Activated naive CD4-positive, alpha-beta T cell treated with anti-CD3 and anti-CD28 coated beads, Interleukin-2, amount 10 ng/mL, durations not matched to agents 7 days and 5 days (primary cell): ENCODE results near the gene MCU.

Experiments used
- CTCF ChIA-PET: fragments of 350-600 bp; sonication (Branson Sonifier 250); formaldehyde crosslinking; loops from one replicate; lab custom pipeline; 2021; ENCODE audit warnings: antibody characterized with exemption; lab: Charles Lee
- DNase-seq: peaks from one replicate; pipeline ENCODE4 v3.0.0-alpha.2; 2020
- H3K27ac Mint-ChIP-seq: one replicate; pipeline ENCODE4 v1.8.0; 2021; ENCODE audit warnings: mild to moderate bottlenecking, moderate library complexity, mixed read lengths
- H3K27me3 Mint-ChIP-seq: one replicate; pipeline ENCODE4 v1.8.0; 2021; ENCODE audit warnings: mild to moderate bottlenecking, mixed read lengths
- H3K36me3 Mint-ChIP-seq: one replicate; pipeline ENCODE4 v1.8.0; 2021; ENCODE audit warnings: mixed read lengths
- H3K4me1 Mint-ChIP-seq: one replicate; pipeline ENCODE4 v1.8.0; 2021; ENCODE audit warnings: mixed read lengths
- H3K4me3 Mint-ChIP-seq: one replicate; pipeline ENCODE4 v1.8.0; 2021; ENCODE audit warnings: mild to moderate bottlenecking, moderate library complexity, mixed read lengths
- H3K9me3 Mint-ChIP-seq: one replicate; pipeline ENCODE4 v1.8.0; 2021; ENCODE audit warnings: mixed read lengths

MCU gene

DNA sequence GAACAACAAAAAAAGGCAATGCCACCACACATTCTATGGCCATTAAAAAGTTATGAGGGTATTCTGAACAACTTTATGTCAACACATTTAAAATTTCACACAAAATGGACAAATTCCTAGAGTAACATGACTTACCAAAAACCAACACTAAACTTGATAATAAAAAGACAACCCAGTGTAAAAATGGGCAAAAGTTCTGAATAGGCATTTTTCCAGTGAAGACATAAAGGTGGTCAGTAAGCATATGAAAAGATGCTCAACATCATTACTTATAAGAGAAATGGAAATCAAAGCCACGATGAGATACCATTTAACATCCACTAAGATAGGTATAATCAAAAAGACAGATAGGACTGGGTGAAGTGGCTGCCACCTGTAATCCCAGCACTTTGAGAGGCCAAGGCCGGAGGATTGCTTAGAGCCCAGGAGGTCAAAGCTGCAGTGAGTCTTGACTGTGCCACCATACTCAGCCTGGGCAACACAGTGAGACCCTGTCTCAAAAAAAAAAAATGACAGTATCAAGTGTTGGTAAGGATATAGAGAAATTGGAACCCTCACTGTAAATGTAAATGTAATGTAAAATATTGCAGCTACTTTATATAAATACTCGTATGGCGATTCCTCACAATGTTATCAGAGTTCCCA is 130.5 kb downstream of the MCU start:
- CTCF ChIA-PET: interaction anchor here (0.7 to 1.5 kb wide), 2 partner anchors 448 to 457 kb away, joined by 3 to 5 read pairs; no protein-coding TSS in a partner anchor
- Mint-ChIP-seq H3K4me3 (no peak overlapping the region), H3K27ac (no peak overlapping the region)

DNA sequence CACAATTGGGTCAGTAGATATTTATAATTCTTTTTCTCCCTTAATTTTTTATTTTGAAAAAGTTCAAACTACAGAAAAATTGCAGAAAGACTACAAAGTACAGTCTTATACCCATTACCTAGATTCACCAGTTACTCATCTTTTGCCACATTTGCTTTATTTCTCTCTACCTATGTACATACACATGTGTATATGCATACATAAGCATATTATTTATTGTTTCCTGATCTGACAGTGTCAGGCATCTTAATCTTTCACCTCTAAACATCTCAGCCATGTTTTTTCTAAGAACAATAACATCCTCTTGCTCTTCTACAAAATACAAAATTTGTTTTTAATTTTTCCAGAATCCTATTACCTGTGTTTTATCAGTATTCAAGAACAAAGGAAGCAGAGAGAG is 133.2 kb downstream of the MCU start:
- DNase-seq: no peak
- no peak overlapping the region for H3K27ac Mint-ChIP-seq
- no peaks in the 10 kb centered on the region for H3K9me3 Mint-ChIP-seq
- CTCF ChIA-PET: no interaction called here
- no peaks in the 10 kb centered on the region for H3K4me1 Mint-ChIP-seq
- no peaks in the 10 kb centered on the region for H3K27me3 Mint-ChIP-seq
- peaks cover 2% of the 10 kb centered on the region for H3K36me3 Mint-ChIP-seq
- H3K4me3 Mint-ChIP-seq: no peak overlapping the region

More for the DNA sequence above, 130.5 kb downstream of the MCU start:
- Mint-ChIP-seq H3K9me3 (no peaks in the 10 kb centered on the region), H3K27me3 (no peaks in the 10 kb centered on the region), H3K4me1 (no peaks in the 10 kb centered on the region), H3K36me3 (peaks cover 2% of the 10 kb centered on the region)
- DNase-seq: no peak

DNA sequence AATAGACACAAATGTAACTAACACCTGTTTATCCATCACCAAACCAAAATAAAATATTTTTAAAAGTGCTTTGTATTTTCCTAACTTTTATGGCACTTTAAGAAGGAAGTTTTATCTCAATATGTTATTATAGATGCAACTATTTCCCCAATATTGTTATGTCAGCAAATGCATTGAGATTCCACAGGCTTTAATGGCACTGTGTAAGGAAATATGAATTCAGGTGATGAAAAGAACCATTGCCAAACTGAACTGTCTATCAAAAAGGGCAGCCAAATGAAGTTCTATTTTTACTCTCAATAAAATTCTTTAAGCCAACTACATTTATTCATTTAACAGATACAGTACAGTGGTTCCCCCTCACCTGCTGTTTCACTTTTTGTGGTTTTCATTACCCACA is 134.4 kb downstream of the MCU start:
- CTCF ChIA-PET: interaction anchor here (0.7 kb wide), 1 partner anchor 132 kb away, joined by 3 read pairs; no protein-coding TSS in a partner anchor
- H3K4me1 Mint-ChIP-seq: no peaks in the 10 kb centered on the region
- H3K36me3 Mint-ChIP-seq: peaks cover 2% of the 10 kb centered on the region
- no peak overlapping the region for H3K4me3 Mint-ChIP-seq
- H3K9me3 Mint-ChIP-seq: no peaks in the 10 kb centered on the region
- H3K27me3 Mint-ChIP-seq: no peaks in the 10 kb centered on the region
- no peak overlapping the region for H3K27ac Mint-ChIP-seq
- DNase-seq: no peak

DNA sequence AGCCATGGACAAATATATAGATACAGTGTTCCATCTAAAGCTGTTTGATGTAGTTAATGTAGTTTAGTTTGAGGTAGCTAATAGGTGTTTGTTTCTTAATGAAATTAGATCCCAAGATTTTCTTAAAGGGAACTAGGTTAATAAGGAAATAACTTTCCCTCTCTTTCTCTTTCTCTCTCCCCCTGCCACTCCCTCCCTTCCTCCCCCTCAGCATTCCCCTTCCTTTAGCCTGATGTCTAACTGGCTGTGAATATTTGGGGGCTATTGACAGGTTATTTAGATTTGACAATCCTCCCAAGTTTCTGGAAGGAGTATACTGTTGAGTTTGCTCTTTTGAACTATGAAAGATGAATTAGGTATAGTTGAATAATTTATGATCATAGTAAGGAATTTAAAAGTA is 136.4 kb downstream of the MCU start:
- no peak overlapping the region for H3K4me3 Mint-ChIP-seq
- CTCF ChIA-PET: no interaction called here
- no peak overlapping the region for H3K27ac Mint-ChIP-seq
- no peak for DNase-seq
- no peaks in the 10 kb centered on the region for H3K4me1 Mint-ChIP-seq
- H3K27me3 Mint-ChIP-seq: no peaks in the 10 kb centered on the region
- H3K9me3 Mint-ChIP-seq: no peaks in the 10 kb centered on the region
- H3K36me3 Mint-ChIP-seq: no peaks in the 10 kb centered on the region

DNA sequence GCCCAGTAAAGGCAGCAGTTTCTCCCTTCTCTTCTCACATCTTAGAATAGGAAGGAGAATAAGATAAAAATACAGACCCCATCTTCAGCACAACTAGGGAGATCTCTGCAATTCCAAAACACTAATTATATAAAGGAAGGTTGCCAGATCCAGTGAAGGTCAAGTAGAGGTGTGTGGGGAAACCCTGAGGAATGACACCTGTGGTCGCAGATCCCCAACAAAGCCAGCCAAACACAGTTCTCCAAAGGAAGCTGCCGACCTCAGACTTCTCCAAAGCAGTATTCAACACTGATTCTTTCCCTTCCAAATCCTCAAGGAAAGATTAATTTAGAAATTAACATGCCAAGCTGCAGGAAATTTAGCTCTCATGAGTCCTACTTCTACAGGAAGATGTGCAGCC is 138.7 kb downstream of the MCU start:
- no peak overlapping the region for H3K4me3 Mint-ChIP-seq
- no peaks in the 10 kb centered on the region for H3K4me1 Mint-ChIP-seq
- no peaks in the 10 kb centered on the region for H3K36me3 Mint-ChIP-seq
- DNase-seq: no peak
- no peak overlapping the region for H3K27ac Mint-ChIP-seq
- CTCF ChIA-PET: interaction anchor here (0.7 kb wide), 1 partner anchor 840 kb away, joined by 3 read pairs; no protein-coding TSS in a partner anchor
- H3K27me3 Mint-ChIP-seq: no peaks in the 10 kb centered on the region
- H3K9me3 Mint-ChIP-seq: no peaks in the 10 kb centered on the region

DNA sequence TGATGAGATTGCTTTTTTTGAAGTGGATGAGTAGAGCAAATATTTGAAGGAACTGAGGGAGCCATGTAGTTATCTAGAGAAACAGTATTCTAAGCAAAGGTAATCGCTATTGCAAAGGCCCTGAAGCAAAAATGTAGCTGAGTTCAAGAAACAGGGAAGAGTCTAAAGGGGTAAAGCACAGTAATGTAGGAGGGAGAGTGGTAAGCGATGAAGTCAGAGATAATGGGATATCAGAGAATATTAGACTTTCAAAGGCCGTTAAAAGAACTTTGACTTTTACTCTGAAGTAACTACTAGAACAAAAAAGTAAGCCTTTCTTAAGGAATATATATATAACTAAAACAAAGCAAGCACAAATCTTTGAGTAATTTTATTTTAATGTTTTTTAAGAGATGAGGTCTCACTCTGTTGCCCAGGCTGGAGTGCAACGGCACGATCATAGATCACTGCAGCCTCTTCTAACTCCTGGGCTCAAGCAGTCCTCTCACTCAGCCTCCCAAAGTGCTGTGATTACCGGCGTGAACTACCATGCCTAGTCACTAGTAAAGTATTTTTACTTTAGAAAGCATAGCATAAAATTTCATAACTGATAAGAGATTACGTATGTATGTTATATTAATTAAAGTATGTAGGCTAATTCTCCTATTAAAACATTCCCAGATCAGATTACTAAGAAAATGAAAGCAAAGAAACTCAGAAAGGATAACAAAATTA is 139.9 kb downstream of the MCU start:
- no peaks in the 10 kb centered on the region for H3K27me3 Mint-ChIP-seq
- DNase-seq: no peak
- no peak overlapping the region for H3K27ac Mint-ChIP-seq
- no peaks in the 10 kb centered on the region for H3K36me3 Mint-ChIP-seq
- no peaks in the 10 kb centered on the region for H3K4me1 Mint-ChIP-seq
- CTCF ChIA-PET: interaction anchor here (1.0 to 2.8 kb wide), 4 partner anchors 137 to 472 kb away, joined by 3 to 48 read pairs (median 4); no protein-coding TSS in a partner anchor
- no peak overlapping the region for H3K4me3 Mint-ChIP-seq
- H3K9me3 Mint-ChIP-seq: no peaks in the 10 kb centered on the region

DNA sequence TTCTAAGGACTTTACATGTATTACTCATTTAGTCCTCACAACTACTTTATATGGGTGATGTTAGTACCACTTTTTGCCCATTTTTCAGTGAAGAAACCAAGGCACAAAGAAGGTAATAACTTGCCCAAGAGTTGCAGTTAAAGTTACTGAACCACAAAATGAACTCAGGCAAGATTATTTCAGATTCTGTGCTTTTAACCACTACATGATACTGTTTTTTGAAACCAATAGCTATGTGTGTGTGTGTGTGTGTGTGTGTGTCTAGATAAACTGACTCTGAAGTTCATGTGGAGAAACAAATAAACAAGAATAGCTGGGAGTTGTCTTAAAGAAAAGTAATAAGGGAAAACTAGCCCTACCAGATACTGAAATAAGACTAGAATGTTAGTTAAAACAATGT is 140.8 kb downstream of the MCU start:
- H3K27ac Mint-ChIP-seq: no peak overlapping the region

DNA sequence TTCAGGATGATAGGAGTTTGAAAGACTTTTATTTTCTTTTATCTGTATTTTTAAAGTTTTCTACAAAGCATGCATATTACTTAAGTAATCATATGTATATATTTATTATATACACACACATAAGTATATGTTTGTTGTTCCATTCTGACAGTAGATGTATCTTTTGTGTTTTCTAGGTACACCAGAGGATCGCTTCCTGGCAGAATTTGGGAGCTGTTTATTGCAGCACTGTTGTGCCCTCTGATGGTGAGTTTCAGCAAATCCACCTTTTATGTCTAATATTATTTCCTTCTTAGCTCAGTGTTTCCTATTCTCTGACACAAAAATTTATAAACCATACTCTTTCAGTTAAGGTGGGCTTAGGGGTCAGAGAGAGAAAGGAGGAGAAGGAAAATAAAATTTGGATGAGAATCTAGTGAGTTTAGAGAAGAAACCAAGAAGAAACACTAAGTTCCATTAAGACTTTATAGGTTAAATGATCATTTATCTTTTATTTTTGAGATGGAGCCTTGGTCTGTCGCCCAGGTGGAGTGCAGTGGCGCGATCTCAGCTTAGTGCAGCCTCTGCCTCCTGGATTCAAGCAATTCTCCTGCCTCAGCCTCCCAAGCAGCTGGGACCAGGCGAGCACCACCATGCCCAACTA is 142.4 kb downstream of the MCU start:
- H3K4me1 Mint-ChIP-seq: no peaks in the 10 kb centered on the region
- no peaks in the 10 kb centered on the region for H3K36me3 Mint-ChIP-seq

More for the DNA sequence above, 140.8 kb downstream of the MCU start:
- H3K36me3 Mint-ChIP-seq: no peaks in the 10 kb centered on the region
- no peak for DNase-seq
- CTCF ChIA-PET: interaction anchor here (1.0 to 2.8 kb wide), 4 partner anchors 138 to 473 kb away, joined by 3 to 48 read pairs (median 4); no protein-coding TSS in a partner anchor
- no peaks in the 10 kb centered on the region for H3K4me1 Mint-ChIP-seq
- H3K9me3 Mint-ChIP-seq: no peaks in the 10 kb centered on the region
- H3K27me3 Mint-ChIP-seq: no peaks in the 10 kb centered on the region
- no peak overlapping the region for H3K4me3 Mint-ChIP-seq

DNA sequence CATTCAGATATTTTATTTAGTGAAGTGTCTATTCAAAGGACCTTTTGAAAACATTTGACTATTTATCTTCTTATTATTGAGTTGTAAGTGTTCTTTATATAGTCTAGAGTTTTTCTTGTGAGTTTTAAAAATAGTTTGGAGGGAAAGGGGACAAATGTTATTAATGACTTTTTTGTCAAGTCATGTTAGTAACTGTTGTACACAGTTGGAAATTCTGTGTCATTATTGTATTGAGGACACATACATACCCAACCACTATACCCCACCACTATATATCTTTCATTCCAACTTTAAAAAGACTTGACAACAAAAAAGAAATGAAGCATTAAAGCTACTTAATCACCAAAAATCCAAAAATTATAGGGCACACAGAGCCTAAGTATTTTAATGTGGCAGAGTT is 148.4 kb downstream of the MCU start:
- no peaks in the 10 kb centered on the region for H3K4me1 Mint-ChIP-seq
- H3K4me3 Mint-ChIP-seq: no peak overlapping the region
- CTCF ChIA-PET: no interaction called here
- no peaks in the 10 kb centered on the region for H3K36me3 Mint-ChIP-seq
- H3K27me3 Mint-ChIP-seq: no peaks in the 10 kb centered on the region
- H3K27ac Mint-ChIP-seq: no peak overlapping the region
- no peak for DNase-seq
- no peaks in the 10 kb centered on the region for H3K9me3 Mint-ChIP-seq

More for the DNA sequence above, 142.4 kb downstream of the MCU start:
- Mint-ChIP-seq H3K27ac (no peak overlapping the region), H3K27me3 (no peaks in the 10 kb centered on the region), H3K4me3 (no peak overlapping the region), H3K9me3 (no peaks in the 10 kb centered on the region)
- peak; percentile 59 for DNase-seq
- CTCF ChIA-PET: interaction anchor here (0.6 to 2.8 kb wide), 10 partner anchors 10 to 781 kb away, joined by 3 to 48 read pairs (median 4); no protein-coding TSS in a partner anchor

DNA sequence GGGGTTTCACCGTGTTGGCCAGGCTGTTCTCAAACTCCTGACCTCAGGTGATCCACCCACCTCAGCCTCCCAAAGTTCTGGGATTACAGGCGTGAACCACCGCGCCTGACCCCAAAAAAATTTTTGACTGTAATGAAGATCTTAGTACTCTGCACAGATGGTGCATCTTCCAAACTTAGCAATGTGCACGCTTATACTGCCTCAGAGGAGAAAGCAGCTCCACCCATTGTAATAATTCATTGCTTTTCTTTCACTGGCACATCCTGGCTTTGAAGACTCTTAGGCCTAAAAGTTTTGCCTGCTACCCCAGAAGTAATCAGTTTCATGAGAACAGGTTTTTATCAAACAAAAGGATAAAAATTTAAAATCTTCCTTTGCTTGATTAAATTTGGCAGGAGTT is 149.5 kb downstream of the MCU start:
- Mint-ChIP-seq H3K4me1 (no peaks in the 10 kb centered on the region), H3K36me3 (no peaks in the 10 kb centered on the region), H3K27me3 (no peaks in the 10 kb centered on the region), H3K27ac (no peak overlapping the region), H3K9me3 (no peaks in the 10 kb centered on the region), H3K4me3 (no peak overlapping the region)
- no peak for DNase-seq
- CTCF ChIA-PET: no interaction called here

DNA sequence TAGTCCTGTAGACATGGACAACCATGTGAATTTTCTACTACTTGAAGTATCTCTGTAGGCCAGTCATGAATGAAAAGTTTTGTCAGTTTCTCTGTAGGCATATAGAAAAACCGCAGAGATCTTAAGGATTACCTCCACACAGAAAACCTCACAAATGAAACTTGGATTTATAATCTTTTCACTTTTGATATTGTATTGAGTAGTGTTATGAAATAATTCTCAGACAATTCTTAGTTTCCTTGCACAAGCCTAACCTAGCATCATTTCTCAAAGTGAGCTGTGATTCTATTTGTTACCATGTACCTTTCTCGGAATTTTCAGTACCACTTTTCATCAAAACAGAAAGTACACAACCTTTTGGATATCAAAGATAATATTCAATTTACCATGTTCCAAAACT is 150.2 kb downstream of the MCU start:
- no peak for DNase-seq
- Mint-ChIP-seq H3K27ac (no peak overlapping the region), H3K4me3 (no peak overlapping the region), H3K36me3 (no peaks in the 10 kb centered on the region), H3K9me3 (no peaks in the 10 kb centered on the region), H3K27me3 (no peaks in the 10 kb centered on the region), H3K4me1 (no peaks in the 10 kb centered on the region)
- CTCF ChIA-PET: no interaction called here

DNA sequence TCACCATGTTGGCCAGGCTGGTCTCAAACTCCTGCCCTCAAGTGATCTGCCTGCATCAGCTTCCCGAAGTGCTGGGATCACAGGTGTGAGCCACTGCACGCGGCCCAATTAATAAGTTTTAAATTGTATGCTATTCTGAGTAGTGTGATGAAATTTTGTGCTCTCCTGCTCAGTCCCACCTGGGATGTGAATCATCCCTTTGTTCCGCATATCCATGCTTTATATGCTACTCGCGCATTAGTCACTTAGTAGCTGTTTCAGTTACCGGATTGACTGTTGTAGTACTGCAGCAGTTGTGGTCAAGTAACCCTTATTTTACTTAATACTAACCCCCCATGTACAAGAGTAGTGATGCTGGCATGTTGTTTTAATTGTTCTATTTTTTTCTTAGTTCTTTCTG is 154.3 kb downstream of the MCU start:
- Mint-ChIP-seq H3K27ac (no peak overlapping the region), H3K27me3 (no peaks in the 10 kb centered on the region), H3K4me3 (no peak overlapping the region), H3K4me1 (no peaks in the 10 kb centered on the region), H3K9me3 (no peaks in the 10 kb centered on the region), H3K36me3 (no peaks in the 10 kb centered on the region)
- no peak for DNase-seq
- CTCF ChIA-PET: no interaction called here

DNA sequence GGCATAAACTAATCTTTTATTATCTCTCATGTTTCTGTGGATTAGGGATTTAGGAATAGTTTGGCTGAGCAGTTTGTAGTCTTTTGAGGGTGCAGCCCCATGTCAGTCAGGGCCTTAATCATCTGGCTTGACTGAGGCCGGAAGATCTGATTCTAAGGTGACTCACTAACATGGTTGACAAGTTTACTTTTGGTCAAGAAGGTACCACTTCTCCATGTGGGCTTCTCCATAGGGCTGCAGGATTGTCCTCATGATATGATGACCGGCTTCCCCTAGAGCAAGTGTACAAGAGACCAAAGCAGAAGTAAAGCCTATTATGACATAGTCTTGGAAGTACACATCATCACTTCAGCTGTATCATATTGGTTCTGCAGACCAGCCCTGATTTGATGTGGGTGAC is 155.7 kb downstream of the MCU start:
- no peak overlapping the region for H3K4me3 Mint-ChIP-seq
- H3K4me1 Mint-ChIP-seq: no peaks in the 10 kb centered on the region
- no peak overlapping the region for H3K27ac Mint-ChIP-seq
- no peaks in the 10 kb centered on the region for H3K9me3 Mint-ChIP-seq
- CTCF ChIA-PET: no interaction called here
- no peaks in the 10 kb centered on the region for H3K27me3 Mint-ChIP-seq
- H3K36me3 Mint-ChIP-seq: no peaks in the 10 kb centered on the region
- DNase-seq: no peak

DNA sequence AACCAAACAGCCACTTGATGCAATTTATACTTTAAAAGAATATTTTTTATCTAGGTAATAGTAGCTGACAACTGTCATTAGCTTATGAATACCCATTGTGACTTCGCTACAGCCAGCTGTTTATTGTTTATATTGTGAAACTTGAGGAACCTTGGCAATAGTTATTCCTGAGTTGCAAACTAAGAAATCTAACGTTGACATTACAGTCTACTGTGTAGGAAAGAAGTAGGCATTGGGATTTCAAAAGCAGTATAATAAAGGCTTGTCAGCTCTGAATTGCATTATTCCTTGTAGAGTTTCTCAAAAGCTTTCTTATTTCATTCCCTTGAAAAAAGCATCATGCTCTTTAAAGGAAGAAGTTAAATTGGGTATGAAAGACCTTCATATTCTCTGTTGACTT is 158.9 kb downstream of the MCU start:
- no peaks in the 10 kb centered on the region for H3K9me3 Mint-ChIP-seq
- no peak overlapping the region for H3K4me3 Mint-ChIP-seq
- H3K27me3 Mint-ChIP-seq: no peaks in the 10 kb centered on the region
- CTCF ChIA-PET: no interaction called here
- DNase-seq: no peak
- no peak overlapping the region for H3K27ac Mint-ChIP-seq
- H3K4me1 Mint-ChIP-seq: no peaks in the 10 kb centered on the region
- H3K36me3 Mint-ChIP-seq: no peaks in the 10 kb centered on the region
